ENCODE data around the gene MED12L. TPM values are rescaled to one million over a fixed set of nuclear protein-coding genes. Genes with fewer than 3 reads are reported as not detected.

The MED12L gene
- total RNA-seq, 2 experiments from 2014 or later: 2.9 to 3.4 TPM

DNA sequence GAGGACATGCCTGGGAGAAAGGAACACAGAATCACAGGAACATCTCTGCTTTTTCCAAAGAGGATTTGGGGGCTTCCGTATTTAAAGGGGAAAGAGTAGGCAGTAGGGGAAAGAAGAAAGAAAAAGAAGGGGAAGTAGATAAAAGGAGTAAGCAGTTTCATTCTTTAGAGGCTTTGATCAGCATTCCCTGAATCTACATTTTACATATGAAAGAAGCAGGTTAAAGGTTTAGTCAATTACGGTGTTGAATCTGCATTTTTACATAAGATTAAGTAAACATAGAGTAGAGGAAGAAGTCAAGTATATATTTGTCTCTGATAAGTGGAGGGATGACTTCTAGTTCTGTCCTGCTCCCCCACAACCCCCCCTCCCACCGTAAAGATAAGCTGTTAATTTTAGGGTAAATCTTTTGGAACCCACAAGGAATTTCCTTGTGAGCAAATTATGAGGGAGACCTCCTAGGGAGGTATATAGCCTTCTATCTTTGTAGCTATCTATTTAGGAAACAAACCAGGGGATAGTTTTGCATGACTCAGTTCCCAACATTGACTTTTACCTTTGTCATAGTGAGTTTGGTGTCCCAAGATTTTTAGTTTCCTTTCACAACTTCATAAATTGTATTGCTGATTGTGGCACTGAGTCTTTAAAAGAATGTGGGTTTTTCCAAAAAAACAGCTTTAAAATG is 307.8 kb downstream of the MED12L start:
- CTCF ChIA-PET: interaction anchor here (0.9 to 1.5 kb wide), 2 partner anchors 19 to 525 kb away, joined by 3 read pairs; no protein-coding TSS in a partner anchor
- ATAC-seq: no peak
- no peaks in the 10 kb centered on the region for H3K36me3 Mint-ChIP-seq (ENCODE audit: low read depth)
- POLR2A ChIA-PET: no interaction called here
- TF ChIP-seq, protein P1, sequence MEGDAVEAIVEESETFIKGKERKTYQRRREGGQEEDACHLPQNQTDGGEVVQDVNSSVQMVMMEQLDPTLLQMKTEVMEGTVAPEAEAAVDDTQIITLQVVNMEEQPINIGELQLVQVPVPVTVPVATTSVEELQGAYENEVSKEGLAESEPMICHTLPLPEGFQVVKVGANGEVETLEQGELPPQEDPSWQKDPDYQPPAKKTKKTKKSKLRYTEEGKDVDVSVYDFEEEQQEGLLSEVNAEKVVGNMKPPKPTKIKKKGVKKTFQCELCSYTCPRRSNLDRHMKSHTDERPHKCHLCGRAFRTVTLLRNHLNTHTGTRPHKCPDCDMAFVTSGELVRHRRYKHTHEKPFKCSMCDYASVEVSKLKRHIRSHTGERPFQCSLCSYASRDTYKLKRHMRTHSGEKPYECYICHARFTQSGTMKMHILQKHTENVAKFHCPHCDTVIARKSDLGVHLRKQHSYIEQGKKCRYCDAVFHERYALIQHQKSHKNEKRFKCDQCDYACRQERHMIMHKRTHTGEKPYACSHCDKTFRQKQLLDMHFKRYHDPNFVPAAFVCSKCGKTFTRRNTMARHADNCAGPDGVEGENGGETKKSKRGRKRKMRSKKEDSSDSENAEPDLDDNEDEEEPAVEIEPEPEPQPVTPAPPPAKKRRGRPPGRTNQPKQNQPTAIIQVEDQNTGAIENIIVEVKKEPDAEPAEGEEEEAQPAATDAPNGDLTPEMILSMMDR (IDR thresholded peaks at IDR 0.05): no peak
- no peak overlapping the region for H3K4me3 Mint-ChIP-seq
- no peak overlapping the region for H3K27ac Mint-ChIP-seq
- DNase-seq: no peak
- intact Hi-C loops (cut with micrococcal nuclease): no loop called here
- no peaks in the 10 kb centered on the region for H3K9me3 Mint-ChIP-seq
- no peaks in the 10 kb centered on the region for H3K27me3 Mint-ChIP-seq
- no peaks in the 10 kb centered on the region for H3K4me1 Mint-ChIP-seq (ENCODE audit: low read depth)

DNA sequence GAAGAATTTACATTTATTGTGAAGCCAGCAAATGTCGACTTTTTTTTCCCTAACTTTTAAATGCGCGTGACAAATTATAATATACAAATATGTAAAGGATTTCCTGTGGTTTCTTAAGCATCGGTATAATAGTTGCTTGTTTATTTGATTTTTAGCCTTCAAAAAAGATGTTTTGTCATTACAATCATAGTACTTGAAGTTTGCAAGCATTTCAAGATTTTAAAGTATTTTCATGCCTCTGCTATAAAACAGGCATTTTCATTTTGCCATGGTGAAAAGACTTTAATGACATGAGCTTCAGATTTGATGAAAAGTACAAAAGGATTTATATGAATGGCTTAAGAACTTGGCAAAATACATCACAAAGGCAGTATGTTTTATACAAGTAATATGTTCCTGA is 308.5 kb downstream of the MED12L start:
- POLR2A ChIA-PET: no interaction called here
- TF ChIP-seq, protein P1 (IDR thresholded peaks at IDR 0.05): no peak
- no peaks in the 10 kb centered on the region for H3K9me3 Mint-ChIP-seq
- no peak overlapping the region for H3K4me3 Mint-ChIP-seq
- H3K27me3 Mint-ChIP-seq: no peaks in the 10 kb centered on the region
- DNase-seq (no peak), ATAC-seq (no peak)
- CTCF ChIA-PET: interaction anchor here (0.9 to 1.5 kb wide), 2 partner anchors 18 to 525 kb away, joined by 3 read pairs; no protein-coding TSS in a partner anchor
- intact Hi-C loops (cut with micrococcal nuclease): no loop called here
- no peaks in the 10 kb centered on the region for H3K4me1 Mint-ChIP-seq (ENCODE audit: low read depth)
- H3K27ac Mint-ChIP-seq: no peak overlapping the region
- no peaks in the 10 kb centered on the region for H3K36me3 Mint-ChIP-seq (ENCODE audit: low read depth)

DNA sequence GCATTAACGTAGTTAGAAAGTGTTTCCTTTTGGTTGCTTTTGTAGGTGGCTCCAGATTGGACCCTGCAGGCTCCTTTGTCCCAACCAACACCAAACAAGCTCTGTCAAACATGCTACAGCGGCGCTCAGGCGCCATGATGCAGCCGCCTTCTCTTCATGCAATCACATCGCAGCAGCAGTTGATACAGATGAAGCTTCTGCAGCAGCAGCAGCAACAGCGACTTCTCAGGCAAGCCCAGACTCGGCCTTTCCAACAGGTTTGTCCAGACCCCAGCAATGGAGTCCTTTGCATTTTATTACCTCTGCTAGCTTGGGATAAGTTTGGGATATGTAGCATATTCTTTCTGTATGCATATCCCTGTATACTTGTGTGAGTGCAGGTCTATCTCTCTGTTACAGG is 309.1 kb downstream of the MED12L start:
- DNase-seq: no peak
- H3K4me1 Mint-ChIP-seq (ENCODE audit: low read depth): no peaks in the 10 kb centered on the region
- ATAC-seq: no peak
- no peak overlapping the region for H3K4me3 Mint-ChIP-seq
- H3K27me3 Mint-ChIP-seq: no peaks in the 10 kb centered on the region
- no peaks in the 10 kb centered on the region for H3K9me3 Mint-ChIP-seq
- TF ChIP-seq, protein P1 (IDR thresholded peaks at IDR 0.05): no peak
- ChIA-PET CTCF (interaction anchor here (1.5 kb wide), 1 partner anchor 524 kb away, joined by 3 read pairs; no protein-coding TSS in a partner anchor), POLR2A (no interaction called here)
- no peak overlapping the region for H3K27ac Mint-ChIP-seq
- no peaks in the 10 kb centered on the region for H3K36me3 Mint-ChIP-seq (ENCODE audit: low read depth)
- intact Hi-C loops (cut with micrococcal nuclease): no loop called here

DNA sequence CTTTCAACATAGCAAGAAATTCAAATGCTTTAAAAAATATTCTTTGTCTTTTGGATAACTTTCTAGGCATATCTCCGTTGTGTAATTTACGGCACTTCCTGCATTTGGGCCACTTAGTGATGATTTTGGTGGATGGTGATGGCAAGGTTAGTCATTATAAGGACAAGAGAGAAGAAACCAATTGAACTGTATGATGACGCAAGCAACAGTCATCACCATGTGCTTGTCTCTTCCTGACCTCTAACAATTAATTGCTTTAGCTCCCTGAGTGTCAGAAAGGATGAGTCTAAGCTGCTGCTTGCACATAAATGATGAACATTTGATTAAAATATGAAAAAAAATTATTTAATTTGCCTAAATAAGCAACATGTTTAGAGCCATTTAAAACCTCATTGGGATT is 310.3 kb downstream of the MED12L start:
- CTCF ChIA-PET: interaction anchor here (0.9 to 1.0 kb wide), 2 partner anchors 16 to 73 kb away, joined by 3 read pairs; no protein-coding TSS in a partner anchor
- ATAC-seq (no peak), DNase-seq (no peak)
- no peaks in the 10 kb centered on the region for H3K36me3 Mint-ChIP-seq (ENCODE audit: low read depth)
- H3K4me1 Mint-ChIP-seq (ENCODE audit: low read depth): no peaks in the 10 kb centered on the region
- H3K27ac Mint-ChIP-seq: no peak overlapping the region
- no peaks in the 10 kb centered on the region for H3K9me3 Mint-ChIP-seq
- H3K4me3 Mint-ChIP-seq: no peak overlapping the region
- POLR2A ChIA-PET: no interaction called here
- peaks cover 2% of the 10 kb centered on the region for H3K27me3 Mint-ChIP-seq
- intact Hi-C loops (cut with micrococcal nuclease): no loop called here
- TF ChIP-seq, protein P1 (IDR thresholded peaks at IDR 0.05): no peak

DNA sequence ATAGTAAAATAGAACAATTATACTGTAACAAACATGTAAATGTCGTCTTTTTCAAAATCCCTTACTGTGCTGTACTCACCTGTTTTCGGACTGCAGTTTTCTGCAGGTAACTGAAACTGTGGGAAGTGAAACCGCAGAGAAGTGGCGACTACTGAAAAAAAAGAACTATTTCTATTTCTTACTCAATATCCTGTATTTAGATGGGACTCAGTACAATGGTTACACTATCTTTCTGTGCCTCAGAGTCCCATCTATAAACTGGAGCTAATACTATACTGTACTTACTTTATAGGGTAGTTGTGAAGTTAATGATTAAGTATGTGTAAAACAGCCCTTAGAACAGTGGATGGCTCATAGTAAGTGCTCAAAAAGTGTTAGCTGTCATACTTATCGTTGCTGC is 313.4 kb downstream of the MED12L start:
- Mint-ChIP-seq H3K36me3 (ENCODE audit: low read depth) (no peaks in the 10 kb centered on the region), H3K4me3 (no peak overlapping the region), H3K27me3 (peaks cover 2% of the 10 kb centered on the region), H3K4me1 (ENCODE audit: low read depth) (no peaks in the 10 kb centered on the region), H3K27ac (no peak overlapping the region), H3K9me3 (no peaks in the 10 kb centered on the region)
- CTCF ChIA-PET: no interaction called here
- POLR2A ChIA-PET: interaction anchor here (0.7 kb wide), 1 partner anchor 690 kb away, joined by 3 read pairs; no protein-coding TSS in a partner anchor
- TF ChIP-seq, protein P1 (IDR thresholded peaks at IDR 0.05): no peak
- intact Hi-C loops (cut with micrococcal nuclease): no loop called here
- ATAC-seq (no peak), DNase-seq (no peak)
